GM12878 (cell line): ENCODE data around the gene AMMECR1.
"Not testable (repeated sequence)": the region's sequence is repeated elsewhere in the genome, so short reads cannot be mapped to it uniquely, and the experiment has no call there.

Experiments
- CREB1 ChIP-seq: IDR thresholded peaks from 2 replicates; pipeline ENCODE4 v1.6.1; 2012; ENCODE audit warnings: low read depth, mild to moderate bottlenecking, inconsistent platforms
- CTCF ChIP-seq, 3 experiments: IDR thresholded peaks in 2 of 3; conservative IDR thresholded peaks in 1 of 3; 2 replicates each; pipeline ENCODE4 v1.5.1; 2011; ENCODE audit warnings: low read depth in 3 of 3, low read length in 3 of 3, mild to moderate bottlenecking in 3 of 3, control low read depth in 2 of 3, moderate library complexity in 2 of 3, inconsistent platforms in 1 of 3, mixed read lengths in 1 of 3; ENCODE audit not compliant: control insufficient read depth in 2 of 3, insufficient read depth in 1 of 3; ENCODE audit errors: extremely low read depth in 1 of 3
- ELK1 ChIP-seq: IDR thresholded peaks from 2 replicates; pipeline ENCODE4 v1.6.1; 2012; ENCODE audit warnings: low read depth, low read length, improper control_type of control experiment
- ETV6 ChIP-seq, 2 experiments: fragments of 450-650 bp in 1 of 2; IDR thresholded peaks in 1 of 2; conservative IDR thresholded peaks in 1 of 2; 2 replicates each; pipeline ENCODE4 v1.6.1; 2014; ENCODE audit warnings: antibody characterized with exemption in 1 of 2, borderline replicate concordance in 1 of 2, low read depth in 1 of 2, mild to moderate bottlenecking in 1 of 2, moderate library complexity in 1 of 2
- FOXM1 ChIP-seq: IDR thresholded peaks from 2 replicates; pipeline ENCODE4 v1.6.1; 2012; ENCODE audit warnings: low read depth, mild to moderate bottlenecking, inconsistent platforms, low read length, moderate library complexity
- HDGF ChIP-seq: fragments of 450-650 bp; IDR thresholded peaks from 2 replicates; pipeline ENCODE4 v1.6.1; 2016; ENCODE audit warnings: antibody characterized with exemption
- MEF2A ChIP-seq: IDR thresholded peaks from 2 replicates; pipeline ENCODE4 v1.6.1; 2011; ENCODE audit warnings: low read depth, mild to moderate bottlenecking, low read length, moderate library complexity; ENCODE audit not compliant: insufficient read depth
- MTA3 ChIP-seq: IDR thresholded peaks from 2 replicates; pipeline ENCODE4 v1.6.1; 2012; ENCODE audit warnings: low read length, inconsistent platforms, borderline replicate concordance
- POLR2A ChIP-seq: IDR thresholded peaks from 2 replicates; pipeline ENCODE4 v1.6.1; 2011; ENCODE audit warnings: low read depth, mild to moderate bottlenecking, low read length
- RCOR1 ChIP-seq: conservative IDR thresholded peaks from 2 replicates; pipeline ENCODE4 v1.6.1; 2012; ENCODE audit warnings: low read depth, low read length, improper control_type of control experiment
- REST ChIP-seq: IDR thresholded peaks from 2 replicates; pipeline ENCODE4 v1.6.1; 2012; ENCODE audit warnings: mild to moderate bottlenecking, low read depth, low read length
- TAF1 ChIP-seq: IDR thresholded peaks from 2 replicates; pipeline ENCODE4 v1.6.1; 2011; ENCODE audit warnings: mild to moderate bottlenecking, low read depth, low read length, borderline replicate concordance
- USF2 ChIP-seq: IDR thresholded peaks from 2 replicates; pipeline ENCODE4 v1.6.1; 2011; ENCODE audit warnings: low read depth, low read length, improper control_type of control experiment, borderline replicate concordance
- ZNF274 ChIP-seq: IDR thresholded peaks from one replicate; pipeline ENCODE4 v1.8.0; 2011; ENCODE audit not compliant: insufficient read length, insufficient read depth

GRCh38 chrX:110238259-110238658, 79.6 kb downstream of the AMMECR1 start:
- not testable (repeated sequence) for TF ChIP-seq HDGF; ZNF274; CREB1; MEF2A; USF2; REST; ETV6 (conservative IDR thresholded peaks at IDR 0.05 in 1 of 2, IDR thresholded peaks at IDR 0.05 in 1 of 2; ENCODE audit: borderline replicate concordance in 1 of 2, low read depth in 1 of 2); FOXM1; MTA3; RCOR1; TAF1; CTCF (IDR thresholded peaks at IDR 0.05 in 2 of 3, conservative IDR thresholded peaks at IDR 0.05 in 1 of 3; ENCODE audit: control insufficient read depth in 2 of 3, extremely low read depth in 1 of 3, insufficient read depth in 1 of 3, low read depth in 3 of 3, low read length in 3 of 3); POLR2A; ELK1
